NCI-H128 (cell line): ENCODE measurements around the gene OR10V1.

Source experiments
- DNase-seq: peaks from one replicate; lab custom pipeline; 2025; ENCODE audit not compliant: unreplicated experiment; lab: John Stamatoyannopoulos, UW

Gene OR10V1

GRCh38 chr11:59668950-59669610 is 44.6 kb downstream of the OR10V1 start, which contains the start of gene PATL1:
TSS of gene PATL1 (minus strand) at chr11:59669037. CDS start at chr11:59668895, 142 bp downstream.
- DNase-seq: peak; percentile 98

DNA sequence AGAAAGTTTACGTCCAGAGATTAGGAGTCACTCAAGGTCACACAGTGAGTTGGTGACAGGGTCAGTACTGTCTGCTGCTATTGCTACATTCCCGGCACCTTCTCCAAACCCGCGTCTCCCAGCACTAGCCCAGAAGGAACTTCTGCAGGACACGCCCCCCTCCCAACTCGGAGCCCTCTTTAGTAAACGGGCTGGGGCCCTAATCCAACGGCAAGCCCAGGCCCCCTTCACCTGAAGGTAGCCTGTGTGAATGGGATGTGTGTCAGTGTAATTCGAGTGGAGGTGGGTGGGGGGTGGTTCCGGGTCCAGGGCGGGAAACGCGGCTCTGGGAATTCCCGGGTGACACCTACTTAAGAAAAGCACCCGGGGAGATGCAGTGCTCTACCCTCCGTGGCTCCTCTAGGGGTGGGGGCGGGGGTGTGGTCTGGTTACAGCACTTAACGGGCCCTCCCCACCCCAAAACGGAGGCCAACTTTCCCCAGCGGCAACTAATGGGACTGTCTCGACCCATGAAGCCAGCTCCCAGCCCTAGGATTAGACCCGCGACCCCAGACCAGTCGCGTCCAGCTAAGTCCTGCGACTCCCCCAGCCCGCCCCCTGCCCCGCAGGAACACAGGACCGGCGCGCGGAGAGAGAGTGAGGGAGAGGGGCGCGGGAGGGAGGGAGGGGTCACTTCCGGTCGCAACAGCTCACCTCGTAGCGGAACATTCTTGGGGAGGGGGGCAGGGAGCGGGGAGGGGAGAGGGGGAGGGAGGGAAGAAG is 45.3 kb downstream of the OR10V1 start:
- no peak for DNase-seq

GRCh38 chr11:59667812-59668187 is 45.8 kb downstream of the OR10V1 start:
- no peak for DNase-seq

GRCh38 chr11:59666969-59667368 is 46.7 kb downstream of the OR10V1 start:
- no peak for DNase-seq
